ENCODE measurements around the gene DNAI4. TPM values are rescaled to one million over a fixed set of nuclear protein-coding genes. Genes with fewer than 3 reads are reported as not detected.

DNAI4 gene
- total RNA-seq, 1 experiment from 2014 or later: 1.6 TPM

DNA sequence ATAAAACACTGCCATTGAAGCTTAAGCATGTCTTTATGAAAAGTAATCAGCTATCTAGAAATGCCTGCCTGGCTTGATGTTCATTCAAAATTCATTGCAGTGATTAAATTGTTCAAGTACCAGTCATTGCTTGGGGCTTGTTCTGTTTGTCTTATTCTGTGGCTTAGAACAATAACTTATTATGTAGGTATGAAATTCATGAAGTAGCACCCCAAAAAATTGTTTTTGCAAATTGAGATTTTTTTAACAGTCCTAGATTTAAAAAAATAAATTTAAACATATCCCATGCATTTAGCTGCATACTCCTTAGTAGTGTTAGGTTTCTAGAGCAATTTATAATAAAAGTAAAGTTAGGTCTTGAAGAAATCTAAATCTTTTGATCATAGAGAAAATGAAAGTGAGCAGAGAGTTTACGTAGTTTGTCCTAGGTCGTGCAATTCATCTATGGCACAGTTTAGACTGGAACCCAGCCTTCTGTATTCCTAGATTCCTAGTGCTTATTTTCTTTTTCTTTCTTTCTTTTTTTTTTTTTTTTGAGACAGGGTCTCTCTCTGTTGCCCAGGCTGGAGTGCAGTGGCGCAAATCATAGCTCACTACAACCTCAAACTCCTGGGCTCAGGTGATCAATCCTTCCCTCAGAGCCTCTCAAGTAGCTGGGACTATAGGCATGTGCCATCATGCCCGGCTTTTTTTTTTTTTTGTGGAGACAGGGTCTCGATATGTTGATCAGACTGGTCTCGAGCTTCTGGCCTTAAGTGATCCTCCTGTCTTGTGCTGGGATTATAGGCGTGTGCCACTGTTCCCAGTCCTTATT, 9.4 kb upstream of the DNAI4 start:
- Histone ChIP-seq H3K4me3 (ENCODE audit: insufficient read depth, low read depth, low read length) (no peak overlapping the region), H3K27me3 (ENCODE audit: control insufficient read depth, insufficient read depth, low read length) (no peaks in the 10 kb centered on the region), H3K36me3 (replicated peaks; ENCODE audit: control insufficient read depth, insufficient read depth, low read length) (no peaks in the 10 kb centered on the region)
- no peak for DNase-seq

GRCh38 chr1:66932291-66932690, 7.6 kb upstream of the DNAI4 start:
- Histone ChIP-seq H3K27me3 (ENCODE audit: control insufficient read depth, insufficient read depth, low read length) (no peaks in the 10 kb centered on the region), H3K4me3 (ENCODE audit: insufficient read depth, low read depth, low read length) (no peak overlapping the region)
- no peak for DNase-seq

DNA sequence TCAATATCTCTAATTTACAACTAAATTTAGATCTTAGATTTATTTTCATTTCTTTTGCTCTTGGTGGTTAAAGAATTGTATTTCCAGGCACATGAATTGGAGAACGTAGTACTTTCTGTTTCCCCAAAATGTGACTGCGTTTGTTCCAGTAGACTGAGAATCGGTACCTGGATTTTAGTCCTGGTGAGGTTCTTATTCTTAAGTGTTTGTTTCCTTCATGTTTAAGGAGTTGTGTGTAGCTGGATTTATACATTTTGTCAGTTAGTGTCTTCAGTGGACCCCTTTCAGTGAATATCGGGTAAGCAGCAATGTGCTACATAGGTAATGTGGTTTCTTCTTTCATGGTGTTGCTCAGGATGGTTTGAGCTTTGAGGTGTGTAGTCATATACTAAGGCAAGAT, 6.9 kb upstream of the DNAI4 start:
- no peak for DNase-seq
- no peaks in the 10 kb centered on the region for H3K36me3 ChIP-seq (replicated peaks; ENCODE audit: control insufficient read depth, insufficient read depth, low read length)
- no peaks in the 10 kb centered on the region for H3K27me3 ChIP-seq (ENCODE audit: control insufficient read depth, insufficient read depth, low read length)
- peak overlapping the region; percentile 90 for H3K4me3 ChIP-seq (ENCODE audit: insufficient read depth, low read depth, low read length)

More at GRCh38 chr1:66932291-66932690, 7.6 kb upstream of the DNAI4 start:
- H3K36me3 ChIP-seq (replicated peaks; ENCODE audit: control insufficient read depth, insufficient read depth, low read length): no peaks in the 10 kb centered on the region

DNA sequence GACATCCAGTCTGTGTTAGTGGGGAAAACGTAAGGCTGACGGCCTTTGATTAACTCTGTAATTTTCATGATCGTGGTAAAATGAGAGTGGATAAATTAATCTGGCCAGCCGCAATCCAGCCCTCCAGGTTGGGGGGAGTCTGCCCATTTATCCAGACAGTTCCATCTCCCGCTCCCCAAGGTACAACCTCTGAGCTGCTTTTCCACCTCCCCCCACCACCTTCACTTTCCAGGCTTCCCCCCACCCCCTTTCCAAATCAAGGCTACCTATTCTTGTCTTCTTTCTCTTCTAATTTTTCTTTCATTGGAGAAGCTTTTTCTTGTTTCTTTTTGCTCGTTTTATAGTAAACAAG, 6.1 kb upstream of the DNAI4 start:
- H3K4me3 ChIP-seq (ENCODE audit: insufficient read depth, low read depth, low read length): peak overlapping the region; percentile 90
- H3K27me3 ChIP-seq (ENCODE audit: control insufficient read depth, insufficient read depth, low read length): no peaks in the 10 kb centered on the region
- peak; percentile 34 for DNase-seq
- no peaks in the 10 kb centered on the region for H3K36me3 ChIP-seq (replicated peaks; ENCODE audit: control insufficient read depth, insufficient read depth, low read length)

- peak overlapping the region; percentile 90 for H3K4me3 ChIP-seq (ENCODE audit: insufficient read depth, low read depth, low read length)
- no peaks in the 10 kb centered on the region for H3K36me3 ChIP-seq (replicated peaks; ENCODE audit: control insufficient read depth, insufficient read depth, low read length)
- peak; percentile 95 for DNase-seq
- H3K27me3 ChIP-seq (ENCODE audit: control insufficient read depth, insufficient read depth, low read length): no peaks in the 10 kb centered on the region
Measured at GRCh38 chr1:66929999-66930822, 5.6 kb upstream of the DNAI4 start.

- peak overlapping the region; percentile 49 for H3K4me3 ChIP-seq (ENCODE audit: insufficient read depth, low read depth, low read length)
- H3K27me3 ChIP-seq (ENCODE audit: control insufficient read depth, insufficient read depth, low read length): no peaks in the 10 kb centered on the region
- H3K36me3 ChIP-seq (replicated peaks; ENCODE audit: control insufficient read depth, insufficient read depth, low read length): no peaks in the 10 kb centered on the region
- DNase-seq: no peak
Measured at GRCh38 chr1:66929691-66929998, 5.0 kb upstream of the DNAI4 start.

GRCh38 chr1:66929146-66929688, 4.6 kb upstream of the DNAI4 start:
- Histone ChIP-seq H3K36me3 (replicated peaks; ENCODE audit: control insufficient read depth, insufficient read depth, low read length) (no peaks in the 10 kb centered on the region), H3K27me3 (ENCODE audit: control insufficient read depth, insufficient read depth, low read length) (no peaks in the 10 kb centered on the region), H3K4me3 (ENCODE audit: insufficient read depth, low read depth, low read length) (no peak overlapping the region)
- no peak for DNase-seq

GRCh38 chr1:66927528-66927927, 2.9 kb upstream of the DNAI4 start:
- H3K27me3 ChIP-seq (ENCODE audit: control insufficient read depth, insufficient read depth, low read length): no peaks in the 10 kb centered on the region
- no peak overlapping the region for H3K4me3 ChIP-seq (ENCODE audit: insufficient read depth, low read depth, low read length)

GRCh38 chr1:66925944-66926343, 1.3 kb upstream of the DNAI4 start:
- Histone ChIP-seq H3K36me3 (replicated peaks; ENCODE audit: control insufficient read depth, insufficient read depth, low read length) (no peaks in the 10 kb centered on the region), H3K4me3 (ENCODE audit: insufficient read depth, low read depth, low read length) (peak overlapping the region; percentile 74), H3K27me3 (ENCODE audit: control insufficient read depth, insufficient read depth, low read length) (no peaks in the 10 kb centered on the region)
- peak; percentile 35 for DNase-seq

More at GRCh38 chr1:66927528-66927927, 2.9 kb upstream of the DNAI4 start:
- no peaks in the 10 kb centered on the region for H3K36me3 ChIP-seq (replicated peaks; ENCODE audit: control insufficient read depth, insufficient read depth, low read length)
- no peak for DNase-seq

GRCh38 chr1:66925558-66925910, 878 bp upstream of the DNAI4 start:
- no peak for DNase-seq
- Histone ChIP-seq H3K36me3 (replicated peaks; ENCODE audit: control insufficient read depth, insufficient read depth, low read length) (no peaks in the 10 kb centered on the region), H3K4me3 (ENCODE audit: insufficient read depth, low read depth, low read length) (peak overlapping the region; percentile 74), H3K27me3 (ENCODE audit: control insufficient read depth, insufficient read depth, low read length) (no peaks in the 10 kb centered on the region)

DNA sequence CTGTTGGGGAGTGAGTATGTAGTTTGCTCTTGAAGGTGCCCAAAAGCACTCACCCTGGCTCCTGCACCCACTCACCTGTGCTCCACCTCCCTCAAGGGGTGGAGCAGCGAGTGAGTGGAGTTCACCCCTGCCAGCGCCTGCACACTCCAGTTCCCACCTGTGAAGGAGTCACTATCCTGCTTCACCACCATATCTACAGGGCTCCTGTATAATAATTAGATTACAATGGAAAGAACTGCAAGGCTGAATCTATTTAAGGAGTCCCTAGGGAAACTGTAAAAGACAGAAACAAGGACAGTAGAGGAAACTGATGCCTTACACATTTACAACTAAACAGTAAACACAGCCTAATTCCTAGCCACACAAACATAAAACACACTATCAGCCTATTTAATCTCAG, 4.1 kb downstream of the DNAI4 start:
- DNase-seq: no peak
- Histone ChIP-seq H3K27me3 (ENCODE audit: control insufficient read depth, insufficient read depth, low read length) (no peaks in the 10 kb centered on the region), H3K36me3 (replicated peaks; ENCODE audit: control insufficient read depth, insufficient read depth, low read length) (no peaks in the 10 kb centered on the region), H3K4me3 (ENCODE audit: insufficient read depth, low read depth, low read length) (no peak overlapping the region)

DNA sequence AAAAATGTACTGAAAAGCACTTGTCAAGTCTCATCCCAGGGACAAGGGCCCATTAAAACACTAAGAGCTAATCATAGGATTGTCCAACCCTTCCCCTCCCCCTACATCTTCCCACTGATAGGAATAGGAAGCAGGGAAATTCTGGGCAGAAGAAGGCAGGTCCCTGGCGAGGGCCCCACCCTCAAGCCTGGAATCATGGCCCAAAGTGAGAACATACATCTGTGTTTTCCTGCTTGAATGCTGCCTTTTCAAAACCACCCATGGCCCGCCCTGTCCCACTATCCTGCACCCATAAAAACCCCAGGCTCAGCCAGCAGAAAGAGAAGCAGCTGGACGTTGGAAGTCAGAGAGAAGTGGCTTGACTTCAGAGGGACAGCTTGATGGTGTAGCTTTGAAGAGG, 4.8 kb downstream of the DNAI4 start:
- H3K4me3 ChIP-seq (ENCODE audit: insufficient read depth, low read depth, low read length): no peak overlapping the region
- no peak for DNase-seq
- no peaks in the 10 kb centered on the region for H3K27me3 ChIP-seq (ENCODE audit: control insufficient read depth, insufficient read depth, low read length)
- no peaks in the 10 kb centered on the region for H3K36me3 ChIP-seq (replicated peaks; ENCODE audit: control insufficient read depth, insufficient read depth, low read length)

- no peak for DNase-seq
- no peaks in the 10 kb centered on the region for H3K27me3 ChIP-seq (ENCODE audit: control insufficient read depth, insufficient read depth, low read length)
- no peaks in the 10 kb centered on the region for H3K36me3 ChIP-seq (replicated peaks; ENCODE audit: control insufficient read depth, insufficient read depth, low read length)
- no peak overlapping the region for H3K4me3 ChIP-seq (ENCODE audit: insufficient read depth, low read depth, low read length)
Measured at GRCh38 chr1:66919063-66919462, 5.6 kb downstream of the DNAI4 start.

DNA sequence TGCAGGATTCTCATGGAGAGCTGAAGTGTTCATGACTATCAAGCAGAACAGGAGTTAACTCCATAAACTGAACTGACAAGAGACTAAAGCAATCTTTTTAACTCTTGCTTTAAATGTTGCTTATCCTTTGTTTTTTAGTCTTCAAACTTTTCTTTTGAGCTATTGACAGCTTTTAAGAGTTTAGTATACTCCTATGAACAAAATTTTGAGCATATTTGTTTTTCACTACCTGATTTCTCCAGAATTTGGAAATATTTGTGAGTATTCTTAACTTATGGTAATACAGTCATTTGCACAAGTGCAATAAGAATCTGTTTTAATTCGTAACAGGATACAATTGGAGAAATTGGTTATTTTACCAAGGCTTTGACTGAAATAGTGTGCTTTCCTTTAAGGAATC, 7.2 kb downstream of the DNAI4 start:
- Histone ChIP-seq H3K36me3 (replicated peaks; ENCODE audit: control insufficient read depth, insufficient read depth, low read length) (no peaks in the 10 kb centered on the region), H3K27me3 (ENCODE audit: control insufficient read depth, insufficient read depth, low read length) (no peaks in the 10 kb centered on the region), H3K4me3 (ENCODE audit: insufficient read depth, low read depth, low read length) (no peak overlapping the region)
- no peak for DNase-seq

GRCh38 chr1:66916320-66916719, 8.3 kb downstream of the DNAI4 start:
- no peak for DNase-seq
- no peaks in the 10 kb centered on the region for H3K36me3 ChIP-seq (replicated peaks; ENCODE audit: control insufficient read depth, insufficient read depth, low read length)
- H3K4me3 ChIP-seq (ENCODE audit: insufficient read depth, low read depth, low read length): no peak overlapping the region
- H3K27me3 ChIP-seq (ENCODE audit: control insufficient read depth, insufficient read depth, low read length): no peaks in the 10 kb centered on the region

All from H7 (cell line).